GM19455 (cell line): ENCODE results near the gene C1QTNF9.
"Not testable (repeated sequence)": the region's sequence is repeated elsewhere in the genome, so short reads cannot be mapped to it uniquely, and the experiment has no call there.

Experiments
- ATAC-seq: cut with Tn5 transposase; IDR thresholded peaks from one replicate; pipeline ENCODE4 v1.9.1; 2021; ENCODE audit not compliant: unreplicated experiment

The C1QTNF9 gene

DNA sequence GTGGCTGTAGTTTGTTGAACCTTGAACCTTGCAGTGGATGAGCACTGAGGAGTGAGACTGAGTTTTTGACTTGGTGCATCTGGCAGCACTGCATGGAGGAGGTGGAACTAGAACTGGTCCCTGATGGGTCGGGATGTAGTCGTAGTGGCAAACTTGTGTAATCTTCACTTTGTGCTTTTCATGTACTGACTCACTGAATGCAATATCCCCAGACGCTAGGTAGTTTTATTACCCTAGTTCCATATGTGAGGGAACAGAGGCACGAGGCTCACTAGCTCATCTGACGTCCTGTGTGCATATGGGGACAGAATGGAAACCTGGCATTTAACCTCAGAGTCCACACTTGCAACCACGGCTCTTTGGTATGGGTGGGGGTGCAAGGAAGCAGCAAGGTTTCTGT lies 10.3 kb downstream of the C1QTNF9 start:
- ATAC-seq, result not testable (repeated sequence)

GRCh38 chr13:24321416-24321815 lies 12.0 kb downstream of the C1QTNF9 start:
- ATAC-seq, result not testable (repeated sequence)

- ATAC-seq, result not testable (repeated sequence)
Observed at GRCh38 chr13:24322470-24322869, 13.1 kb downstream of the C1QTNF9 start.

GRCh38 chr13:24323036-24323738 lies 13.8 kb downstream of the C1QTNF9 start:
- ATAC-seq, result no peak

- ATAC-seq, result no peak
Observed at GRCh38 chr13:24323739-24324075, 14.3 kb downstream of the C1QTNF9 start.

DNA sequence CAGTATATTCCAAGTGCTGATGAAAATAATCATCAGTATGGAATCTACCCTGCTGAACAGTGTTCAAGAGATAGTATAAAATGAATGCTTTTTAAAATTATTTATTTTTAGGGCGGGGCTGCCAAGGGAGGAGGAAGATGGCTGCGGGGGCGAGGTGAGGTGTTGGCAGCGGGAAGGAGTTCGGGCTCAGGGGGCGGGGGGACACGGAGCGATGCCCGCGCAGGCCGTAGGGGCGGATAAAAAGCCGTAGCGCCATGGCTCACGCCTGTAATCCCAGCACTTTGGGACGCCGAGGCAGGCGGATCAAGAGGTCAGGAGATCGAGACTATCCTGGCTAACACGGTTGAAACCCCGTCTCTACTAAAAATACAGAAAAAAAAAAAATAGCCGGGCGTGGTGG lies 18.2 kb downstream of the C1QTNF9 start:
- ATAC-seq, result not testable (repeated sequence)

DNA sequence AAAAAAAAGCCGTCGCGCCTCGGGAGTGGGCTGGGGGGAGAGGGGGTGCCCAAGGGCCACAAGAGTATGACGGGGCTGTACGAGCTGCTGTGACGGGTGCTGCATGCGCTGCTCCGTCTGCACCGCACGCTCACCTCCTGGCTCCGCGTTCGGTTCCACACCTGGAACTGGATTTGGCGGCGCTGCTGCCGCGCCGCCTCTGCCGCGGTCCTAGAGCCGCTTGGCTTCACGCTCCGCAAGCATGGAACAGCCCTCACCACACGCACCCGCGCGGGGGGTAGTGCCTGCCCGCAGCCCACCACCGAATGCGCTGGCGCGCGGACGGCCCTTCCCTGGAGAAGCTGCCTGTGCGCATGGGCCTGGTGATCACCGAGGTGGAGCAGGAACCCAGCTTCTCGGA lies 18.8 kb downstream of the C1QTNF9 start:
- ATAC-seq, result no peak

GRCh38 chr13:24338721-24339120 lies 29.3 kb downstream of the C1QTNF9 start:
- no peak for ATAC-seq

GRCh38 chr13:24339937-24340607 lies 30.7 kb downstream of the C1QTNF9 start:
- ATAC-seq, result no peak

DNA sequence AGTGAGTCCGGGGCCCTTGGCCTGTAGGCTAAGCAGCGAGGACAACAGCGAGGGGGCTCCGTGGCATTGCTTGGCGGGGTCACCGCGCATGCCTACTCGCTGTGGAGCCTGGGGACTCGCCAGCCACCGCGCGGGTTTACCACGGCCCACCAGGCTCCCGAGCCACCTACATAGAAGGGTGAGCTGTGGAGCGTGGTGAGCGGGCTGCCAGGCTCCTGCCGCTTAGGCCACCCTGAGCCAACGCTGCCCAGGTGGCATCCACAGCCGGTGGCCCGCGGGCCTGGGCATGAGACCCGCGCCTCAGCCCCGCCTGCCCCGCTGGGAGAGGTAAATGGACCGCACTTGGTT lies 31.2 kb downstream of the C1QTNF9 start:
- no peak for ATAC-seq

DNA sequence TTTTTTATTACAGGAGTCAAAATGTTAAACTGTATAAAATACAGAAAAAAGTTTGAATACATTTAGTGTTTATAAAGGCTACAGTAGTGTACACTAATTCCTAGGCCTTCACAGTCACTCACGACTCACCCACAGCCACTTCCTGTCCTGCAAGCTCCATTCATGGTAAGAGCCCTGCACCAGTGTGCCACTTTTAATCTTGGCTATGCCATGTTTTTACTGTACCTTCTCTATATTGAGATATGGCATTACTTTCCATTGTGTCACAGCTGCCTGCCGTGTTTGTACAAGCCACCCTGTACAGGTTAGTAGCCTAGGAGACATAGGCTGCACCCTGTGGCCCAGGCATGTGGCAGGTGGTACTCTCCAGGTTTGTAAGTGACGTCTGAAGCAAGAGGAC lies 32.1 kb downstream of the C1QTNF9 start:
- ATAC-seq, result no peak

DNA sequence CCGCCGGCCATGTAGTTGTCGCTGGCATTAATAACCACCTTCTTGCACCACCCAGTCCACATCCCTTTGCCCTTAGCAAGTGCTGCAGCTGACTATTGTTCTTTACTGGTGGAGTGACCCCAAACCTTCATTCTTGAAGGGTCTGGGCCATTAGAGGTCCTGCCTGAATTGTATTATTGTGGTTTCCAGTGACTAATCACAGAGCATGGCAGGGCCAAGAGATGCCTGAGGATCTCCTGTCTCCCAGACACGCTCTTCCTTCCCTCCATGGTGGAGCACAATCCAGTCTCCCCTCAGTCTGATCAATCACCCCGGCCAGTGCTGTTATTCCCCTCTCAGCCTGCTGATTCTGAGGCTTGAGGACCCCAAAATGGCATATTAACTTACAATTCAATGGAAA lies 39.0 kb downstream of the C1QTNF9 start:
- no peak for ATAC-seq

GRCh38 chr13:24348797-24349515 lies 39.6 kb downstream of the C1QTNF9 start:
- no peak for ATAC-seq

- ATAC-seq, result not testable (repeated sequence)
Observed at GRCh38 chr13:24349778-24350664, 40.6 kb downstream of the C1QTNF9 start.

- no peak for ATAC-seq
Observed at GRCh38 chr13:24351423-24351822, 42.0 kb downstream of the C1QTNF9 start.

- no peak for ATAC-seq
Observed at GRCh38 chr13:24353736-24354135, 44.4 kb downstream of the C1QTNF9 start.

DNA sequence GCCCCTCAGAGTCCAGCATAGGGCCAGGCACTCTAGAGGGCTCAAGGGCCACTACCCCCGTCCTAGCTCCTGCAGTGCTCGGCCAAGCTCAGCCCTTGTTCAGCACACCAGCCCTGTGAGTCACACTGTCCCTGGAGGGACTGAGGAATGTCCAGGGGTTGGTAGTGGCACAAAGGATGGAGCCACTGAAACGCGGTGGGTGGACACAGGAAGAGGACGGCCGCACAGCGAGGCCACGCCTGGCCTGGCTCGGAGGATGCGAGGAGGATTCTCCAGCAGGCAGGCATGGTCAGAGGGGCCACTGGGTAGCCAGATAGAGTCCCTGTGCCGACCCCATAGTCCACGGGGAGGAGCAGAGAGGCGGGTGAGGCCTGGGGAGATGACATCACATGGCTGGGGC lies 45.7 kb downstream of the C1QTNF9 start:
- no peak for ATAC-seq

- no peak for ATAC-seq
Observed at GRCh38 chr13:24356270-24356669, 46.9 kb downstream of the C1QTNF9 start.

GRCh38 chr13:24356837-24357236 lies 47.5 kb downstream of the C1QTNF9 start:
- ATAC-seq, result no peak

DNA sequence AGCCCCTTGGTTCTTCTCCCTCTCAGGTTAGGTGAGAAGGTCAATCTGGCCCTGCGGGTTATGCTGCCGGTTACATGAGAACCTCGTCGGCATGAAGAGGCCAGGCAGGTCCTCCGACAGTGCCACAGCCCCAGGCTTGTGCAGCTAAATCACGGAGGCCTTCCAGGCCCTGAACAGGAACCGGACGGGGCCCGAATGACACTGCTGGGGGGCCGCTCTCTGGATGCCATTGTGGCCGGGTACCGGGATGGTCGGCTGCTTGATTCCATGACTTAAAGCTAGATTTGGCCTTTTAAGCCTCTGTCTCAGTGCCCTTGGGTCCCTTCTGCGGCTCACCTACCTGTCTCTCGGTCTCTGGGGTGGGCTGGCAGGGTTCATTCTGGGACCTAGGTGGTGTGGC lies 48.4 kb downstream of the C1QTNF9 start:
- no peak for ATAC-seq

DNA sequence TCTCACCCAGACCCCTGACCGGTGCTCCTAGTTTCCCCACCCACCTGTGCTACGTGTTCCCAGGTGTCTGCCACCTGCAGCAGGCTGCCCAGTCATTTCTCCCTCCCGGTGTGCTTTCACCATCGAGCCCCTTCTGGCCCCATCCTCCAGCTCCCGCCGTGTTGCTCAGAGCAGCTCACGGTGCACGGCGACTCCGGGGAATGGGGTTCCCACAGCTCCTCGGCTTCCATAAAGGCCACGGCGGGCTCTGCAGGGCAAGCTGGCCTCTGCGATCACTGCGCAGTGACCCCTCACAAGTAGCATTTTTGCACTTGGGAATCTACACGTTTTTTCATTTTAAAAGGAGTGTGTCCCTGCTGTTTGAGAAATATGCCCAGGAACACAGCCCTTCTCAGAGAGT lies 49.5 kb downstream of the C1QTNF9 start:
- ATAC-seq, result not testable (repeated sequence)
